Esophagus mucosa (tissue), 1 donor: ENCODE data around the gene COG3. TPM values are rescaled to one million over a fixed set of nuclear protein-coding genes. Genes with fewer than 3 reads are reported as not detected.

Source experiments
- ATAC-seq: fragments of 200-7000 bp; cut with Tn5 transposase; one replicate; pipeline ENCODE4 v1.9.1; 2020
- total RNA-seq: library from RNA; stranded (reverse); gene quantifications from one replicate; pipeline ENCODE4 v1.2.4, GENCODE V29; 2023
- donor health status: DM: yes; HTN: yes; CAD: no.

COG3 gene
- total RNA-seq, 1 donor from 2014 or later: 16.3 TPM

- no peak for ATAC-seq
Observed at GRCh38 chr13:45510672-45511071, 45.9 kb downstream of the COG3 start.

GRCh38 chr13:45511310-45512097 lies 46.8 kb downstream of the COG3 start:
- ATAC-seq: peak; percentile 71

DNA sequence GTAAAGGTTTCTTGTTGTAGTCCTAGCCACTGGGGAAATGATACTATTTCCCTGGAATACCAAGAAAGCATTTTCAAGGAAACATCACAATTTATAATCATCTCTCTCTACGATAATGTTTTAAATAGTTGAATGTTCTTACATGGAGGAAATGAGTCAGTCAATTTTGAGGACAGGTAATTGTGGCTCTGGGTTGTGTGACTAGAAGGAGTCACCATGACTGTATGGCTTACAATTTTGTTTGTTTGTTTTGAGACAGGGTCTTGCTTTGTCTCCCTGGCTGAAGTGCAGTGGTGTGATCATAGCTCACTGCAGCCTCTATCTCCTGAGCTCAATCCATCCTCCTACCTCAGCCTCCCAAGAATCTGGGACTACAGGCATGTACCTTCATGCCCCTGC lies 47.4 kb downstream of the COG3 start:
- ATAC-seq: no peak

DNA sequence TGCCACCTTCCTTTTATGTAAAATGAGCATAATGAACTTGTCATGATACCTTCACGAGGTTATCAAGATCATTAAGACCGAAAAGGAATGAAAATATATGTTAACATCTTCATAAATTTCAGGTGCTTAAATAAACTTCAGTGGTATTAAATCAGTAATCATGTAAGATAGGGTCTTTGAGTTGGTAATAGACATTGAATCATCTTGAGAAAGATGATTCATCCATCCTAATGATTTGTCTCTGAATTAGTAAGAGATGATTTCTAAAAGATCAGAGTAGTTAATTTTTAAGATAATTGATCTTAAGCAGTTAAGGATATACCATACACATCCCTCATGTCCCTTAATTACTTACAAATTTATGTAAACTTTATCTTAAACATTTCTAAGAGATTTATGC lies 52.0 kb downstream of the COG3 start:
- ATAC-seq: no peak

DNA sequence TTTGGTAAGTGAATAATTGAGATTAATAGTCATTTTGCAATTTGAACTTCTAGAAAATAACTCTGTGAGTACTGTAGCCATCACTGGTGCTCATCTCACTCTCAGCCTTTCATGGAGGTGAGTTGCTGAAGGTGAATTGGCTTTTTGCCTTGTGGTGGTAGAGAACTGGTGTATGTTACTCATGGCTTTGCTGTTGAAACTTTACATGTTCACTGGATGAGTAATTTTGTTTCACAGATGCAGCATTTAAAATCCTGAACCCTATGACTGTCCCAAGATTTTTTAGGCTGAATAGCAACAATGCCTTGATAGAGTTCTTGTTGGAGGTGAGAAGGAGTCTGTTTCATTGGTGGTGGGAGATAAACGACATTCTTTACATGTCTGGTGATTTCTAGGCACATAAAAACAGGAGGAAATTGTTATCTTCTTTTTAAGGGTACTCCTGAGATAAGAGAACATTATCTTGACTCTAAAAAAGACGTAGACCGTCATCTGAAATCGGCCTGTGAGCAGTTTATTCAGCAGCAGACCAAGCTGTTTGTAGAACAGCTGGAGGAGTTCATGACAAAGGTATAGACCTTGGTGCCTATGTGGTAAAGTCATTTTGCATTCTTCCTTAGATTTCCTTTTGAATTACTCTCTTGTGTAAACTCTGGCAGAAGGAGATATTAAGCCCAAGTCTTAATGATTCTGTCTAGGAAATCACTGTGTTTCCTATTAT lies 53.9 kb downstream of the COG3 start:
- ATAC-seq: no peak

DNA sequence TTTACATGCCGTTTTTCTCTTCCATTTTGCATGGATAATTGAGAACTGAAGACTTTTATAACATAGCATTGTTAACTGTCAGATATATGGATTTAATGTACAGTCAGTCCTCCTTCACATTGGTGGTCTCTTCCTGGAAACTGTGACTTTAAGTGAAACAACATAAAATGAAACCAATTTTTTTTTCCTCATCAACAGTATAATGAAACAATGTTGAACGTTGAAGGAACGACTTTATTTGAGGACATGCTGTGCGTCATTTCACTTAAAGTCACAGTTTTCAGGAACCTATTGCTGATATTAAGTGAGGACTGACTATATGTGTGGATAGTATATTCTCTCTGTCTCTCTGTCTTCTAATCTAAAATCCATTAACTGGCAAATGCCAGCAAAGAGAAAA lies 54.8 kb downstream of the COG3 start:
- ATAC-seq: no peak

- ATAC-seq: no peak
Observed at GRCh38 chr13:45521297-45521696, 56.6 kb downstream of the COG3 start.

DNA sequence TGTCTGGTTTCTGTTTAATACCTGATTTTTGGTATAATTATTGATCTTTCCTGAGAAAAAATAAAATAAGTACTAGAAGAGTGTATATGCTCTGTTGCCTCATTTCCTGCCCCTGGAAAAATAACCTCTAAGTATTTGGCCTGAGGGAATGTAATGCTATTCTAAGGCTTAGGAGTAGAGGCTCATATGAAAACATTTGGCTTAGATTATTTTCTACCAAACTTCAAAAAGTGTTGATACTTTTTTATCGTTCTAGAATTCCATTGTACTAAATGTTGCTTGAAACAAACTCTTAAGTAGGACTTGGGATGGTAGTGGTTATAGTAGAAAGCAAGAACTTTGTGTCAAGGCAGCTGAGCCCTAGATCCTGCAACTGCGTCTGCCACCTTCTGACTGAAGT lies 57.8 kb downstream of the COG3 start:
- ATAC-seq: no peak

- ATAC-seq: no peak
Observed at GRCh38 chr13:45527699-45528462, 63.1 kb downstream of the COG3 start.

DNA sequence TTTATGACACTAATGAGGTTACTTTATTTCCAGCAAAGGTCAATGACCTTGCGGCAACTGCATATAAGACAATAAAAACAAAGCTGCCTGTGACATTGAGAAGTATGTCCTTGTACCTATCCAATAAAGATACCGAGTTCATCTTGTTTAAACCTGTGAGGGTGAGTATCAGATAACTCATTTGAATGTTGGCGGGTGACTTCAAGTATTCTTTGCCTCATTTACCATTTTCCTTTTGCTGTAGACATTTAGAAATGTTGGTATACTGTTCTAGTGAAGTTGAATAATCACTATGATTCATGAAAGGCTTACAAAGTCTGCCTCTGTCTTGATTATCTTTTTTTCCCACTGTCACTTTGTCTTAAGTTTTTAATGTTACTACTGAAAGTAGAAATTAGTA lies 65.0 kb downstream of the COG3 start:
- no peak for ATAC-seq

GRCh38 chr13:45534604-45535003 lies 69.9 kb downstream of the COG3 start:
- no peak for ATAC-seq

DNA sequence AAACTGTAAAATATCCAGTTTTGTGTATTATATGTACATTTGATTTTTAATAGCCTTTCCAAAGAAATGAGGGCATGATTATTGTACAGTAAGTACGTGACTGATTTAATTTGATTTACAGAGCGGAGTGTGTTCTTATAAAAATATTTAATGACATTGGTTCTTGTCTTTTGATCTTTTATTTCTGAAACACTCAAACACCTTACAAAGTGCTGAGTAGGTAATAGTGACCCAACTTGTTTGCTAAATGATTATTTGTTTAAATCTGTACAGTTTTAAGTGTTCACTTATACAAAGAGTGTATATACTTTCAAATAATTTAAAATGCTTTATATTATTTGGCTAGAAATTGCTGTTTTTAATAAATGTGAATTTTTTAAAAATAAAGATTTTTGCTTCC lies 71.5 kb downstream of the COG3 start:
- ATAC-seq: no peak

DNA sequence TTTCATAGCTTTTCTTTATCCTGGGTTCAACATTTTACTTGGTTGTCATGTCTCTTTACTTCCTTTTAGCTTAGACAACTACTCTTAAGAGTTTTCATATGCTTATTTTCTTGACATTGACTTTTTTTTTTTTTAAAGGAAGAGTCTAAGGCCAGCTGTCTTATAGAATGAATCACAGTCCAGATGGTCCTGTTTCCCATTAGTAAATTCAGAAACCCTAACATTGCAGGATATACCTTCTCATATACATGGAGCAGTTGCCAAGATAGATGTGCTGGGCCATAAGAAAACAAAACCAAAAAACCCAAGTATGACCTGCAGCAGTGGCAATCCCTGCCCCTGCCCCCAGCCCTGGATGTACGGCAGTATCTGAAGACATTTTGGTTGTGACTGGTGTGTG lies 72.8 kb downstream of the COG3 start:
- no peak for ATAC-seq

DNA sequence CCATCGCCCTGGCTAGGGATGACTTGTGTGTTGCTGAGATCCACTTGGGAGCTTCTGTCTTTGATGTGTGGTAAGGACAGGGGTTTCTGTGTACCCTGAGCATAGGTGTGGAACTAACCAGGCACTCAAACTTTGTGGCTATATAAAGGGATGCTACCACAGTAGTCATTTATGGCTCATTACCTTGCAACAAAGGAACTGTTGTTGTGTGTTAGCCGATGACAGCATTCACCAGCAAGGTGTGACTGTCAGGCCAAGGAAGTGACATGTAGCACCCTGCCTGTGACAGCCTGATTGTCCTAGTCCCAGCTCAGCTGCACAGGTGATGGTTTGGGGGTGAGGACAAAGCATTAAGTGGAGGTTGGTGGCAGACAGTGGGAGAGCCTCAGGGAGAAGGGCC lies 73.6 kb downstream of the COG3 start:
- peak; percentile 37 for ATAC-seq

DNA sequence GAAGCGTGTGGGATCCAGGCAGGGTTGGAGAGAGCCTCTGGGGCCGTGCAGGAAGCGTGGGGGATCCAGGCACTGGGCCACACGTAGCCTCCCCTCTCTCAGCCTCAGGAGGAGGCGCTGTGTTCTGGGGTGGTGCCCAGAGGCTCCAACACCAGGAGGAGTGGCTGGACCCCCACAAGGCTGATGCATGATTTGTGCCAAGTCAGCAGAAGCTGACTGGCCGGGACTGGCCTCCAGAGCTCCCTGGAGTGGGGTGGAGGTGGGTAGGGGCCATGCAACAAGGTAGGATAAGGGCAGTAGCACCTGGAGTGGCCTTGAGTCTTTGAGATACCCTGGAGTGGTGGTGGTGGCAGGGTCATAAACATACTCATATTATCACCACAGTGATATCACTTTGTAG lies 75.5 kb downstream of the COG3 start:
- no peak for ATAC-seq

- no peak for ATAC-seq
Observed at GRCh38 chr13:45540864-45541263, 76.1 kb downstream of the COG3 start.

GRCh38 chr13:45541806-45542205 lies 77.1 kb downstream of the COG3 start:
- no peak for ATAC-seq

GRCh38 chr13:45542391-45542790 lies 77.7 kb downstream of the COG3 start:
- ATAC-seq: no peak

DNA sequence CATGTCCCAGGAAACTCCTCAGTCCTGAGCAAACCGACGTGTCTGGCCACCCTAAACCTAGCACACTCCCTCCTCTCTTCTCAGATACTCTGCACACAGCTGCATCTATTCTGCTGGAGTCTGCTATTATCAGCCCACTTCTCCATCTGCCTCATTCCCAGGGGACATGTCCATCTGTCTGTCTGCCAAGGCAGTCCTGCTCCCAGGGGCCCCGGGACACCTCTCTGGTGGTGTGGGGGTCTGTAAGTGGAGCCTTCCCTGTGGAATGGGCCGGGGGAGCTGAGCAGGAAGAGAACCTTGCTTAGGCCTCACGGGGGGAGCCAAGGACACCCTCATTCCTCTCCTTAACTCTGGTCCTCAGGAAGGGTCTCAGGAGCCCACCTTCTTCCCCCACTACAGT lies 78.1 kb downstream of the COG3 start:
- ATAC-seq: no peak

- ATAC-seq: no peak
Observed at GRCh38 chr13:45544520-45544919, 79.8 kb downstream of the COG3 start.

DNA sequence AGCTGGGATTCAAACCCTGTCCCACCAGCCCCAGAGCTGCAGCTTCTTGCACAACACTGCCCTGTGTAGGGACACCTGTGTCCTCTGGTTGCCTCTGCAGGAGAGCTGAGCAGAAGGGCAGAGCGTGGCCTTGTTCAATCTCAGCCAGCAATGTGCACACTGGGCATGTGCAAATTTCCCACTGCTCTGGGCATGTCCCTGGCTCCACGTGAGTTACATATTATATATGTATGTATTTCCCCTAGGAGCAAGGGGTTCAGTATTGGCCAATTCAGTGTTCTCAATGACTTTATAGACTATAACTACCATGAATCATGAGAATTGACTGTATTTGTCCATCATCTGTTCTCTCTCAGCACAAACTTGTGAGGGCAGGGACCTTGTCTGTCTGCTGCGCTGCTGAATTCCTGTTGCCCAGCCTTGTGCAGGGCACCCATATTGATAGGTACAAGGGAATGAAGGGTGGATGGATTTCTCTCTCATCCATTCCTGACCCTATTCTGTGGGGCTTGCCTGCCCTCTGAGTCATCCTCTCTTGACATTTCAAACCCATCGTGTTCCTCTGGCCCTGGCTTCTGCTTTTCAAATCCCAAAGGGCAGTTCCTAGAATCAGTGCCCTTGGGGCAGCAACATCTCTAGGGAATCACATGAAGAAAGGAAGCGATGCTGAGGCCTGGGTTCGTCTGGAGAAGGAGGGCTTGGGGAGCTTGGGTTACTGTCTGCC lies 81.1 kb downstream of the COG3 start:
- no peak for ATAC-seq

- ATAC-seq: no peak
Observed at GRCh38 chr13:45546410-45546765, 81.6 kb downstream of the COG3 start.

- ATAC-seq: no peak
Observed at GRCh38 chr13:45548281-45548680, 83.5 kb downstream of the COG3 start.
